HG03442 (cell line): ENCODE results near the gene SIGLEC5.

Experiments used
- ATAC-seq: cut with Tn5 transposase; IDR thresholded peaks from one replicate; pipeline ENCODE4 v1.9.1; 2021; ENCODE audit warnings: mild to moderate bottlenecking, moderate library complexity; ENCODE audit not compliant: unreplicated experiment

Gene SIGLEC5

GRCh38 chr19:51628153-51628939 is 1.9 kb downstream of the SIGLEC5 start:
- ATAC-seq, result no peak

DNA sequence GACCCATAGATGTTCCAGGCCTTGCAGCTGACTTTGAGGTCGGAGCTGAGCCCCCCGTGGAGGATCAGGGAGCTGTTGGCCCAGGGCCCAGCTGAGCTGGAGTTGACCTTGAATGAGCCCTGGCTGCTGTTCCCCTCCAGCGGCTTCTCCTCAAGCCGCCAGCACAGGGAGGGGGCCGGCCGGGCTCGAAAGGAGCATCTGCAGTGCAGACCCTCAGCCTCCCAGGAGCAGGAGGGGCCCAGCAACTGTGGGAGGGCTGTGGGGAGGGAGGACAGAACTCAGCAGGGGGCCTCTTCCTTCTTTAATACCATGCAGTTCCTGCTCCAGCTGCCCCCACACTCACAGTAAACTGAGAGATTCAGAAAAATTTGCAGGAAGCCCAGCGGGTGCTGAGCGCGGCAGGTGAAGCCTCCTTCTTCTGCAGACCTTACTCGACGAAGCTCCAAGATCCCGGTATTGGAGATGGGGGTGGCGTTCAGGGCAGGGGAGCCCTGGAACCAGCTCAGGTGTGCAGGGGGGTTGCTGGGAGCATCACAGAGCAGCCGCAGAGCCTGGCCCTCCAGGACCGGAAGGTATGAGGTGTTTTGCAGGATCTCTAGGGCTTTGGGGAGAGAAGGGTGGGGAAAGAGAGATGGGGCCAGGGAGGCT is 2.6 kb downstream of the SIGLEC5 start:
- no peak for ATAC-seq

- ATAC-seq, result no peak
Observed at GRCh38 chr19:51626675-51627074, 3.5 kb downstream of the SIGLEC5 start.

DNA sequence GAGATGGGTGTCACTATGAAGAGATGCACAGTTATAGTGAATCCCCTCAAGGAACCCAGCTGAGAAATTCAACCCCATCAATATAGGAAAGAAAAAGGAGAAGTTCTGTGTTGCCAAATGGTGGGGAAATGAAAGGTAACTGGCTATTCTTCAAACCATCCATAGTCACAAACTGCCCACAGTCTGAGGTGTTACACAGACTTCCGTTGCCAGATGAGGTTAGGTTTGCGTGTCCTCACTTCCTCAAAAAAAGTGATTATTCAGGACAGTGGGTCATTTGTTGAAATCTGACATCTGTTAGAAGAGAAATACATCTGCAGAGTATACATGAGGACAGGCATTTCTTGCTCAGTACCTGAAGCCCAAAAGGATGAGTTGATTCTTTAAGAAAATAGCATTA is 9.0 kb downstream of the SIGLEC5 start:
- no peak for ATAC-seq

DNA sequence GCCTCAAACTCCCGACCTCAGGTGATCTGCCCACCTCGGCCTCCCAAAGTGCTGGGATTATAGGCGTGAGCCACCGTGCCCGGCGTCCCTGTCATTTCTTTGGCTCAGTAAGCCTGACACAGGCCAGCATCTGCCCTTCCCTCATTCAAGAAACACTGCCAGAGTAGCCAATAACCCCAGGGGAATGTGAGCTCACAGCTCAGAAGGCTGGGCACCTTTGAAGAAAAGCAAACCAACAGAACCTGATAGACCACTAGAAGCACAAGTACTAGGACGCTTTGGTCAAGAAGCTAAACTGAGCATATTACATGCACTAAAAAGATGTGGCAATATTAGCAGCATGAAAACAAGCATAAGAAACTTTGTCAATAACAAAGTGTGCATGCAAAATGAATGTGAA is 14.2 kb downstream of the SIGLEC5 start:
- no peak for ATAC-seq

- no peak for ATAC-seq
Observed at GRCh38 chr19:51614789-51615188, 15.4 kb downstream of the SIGLEC5 start.

GRCh38 chr19:51610576-51610975 is 19.6 kb downstream of the SIGLEC5 start:
- no peak for ATAC-seq

DNA sequence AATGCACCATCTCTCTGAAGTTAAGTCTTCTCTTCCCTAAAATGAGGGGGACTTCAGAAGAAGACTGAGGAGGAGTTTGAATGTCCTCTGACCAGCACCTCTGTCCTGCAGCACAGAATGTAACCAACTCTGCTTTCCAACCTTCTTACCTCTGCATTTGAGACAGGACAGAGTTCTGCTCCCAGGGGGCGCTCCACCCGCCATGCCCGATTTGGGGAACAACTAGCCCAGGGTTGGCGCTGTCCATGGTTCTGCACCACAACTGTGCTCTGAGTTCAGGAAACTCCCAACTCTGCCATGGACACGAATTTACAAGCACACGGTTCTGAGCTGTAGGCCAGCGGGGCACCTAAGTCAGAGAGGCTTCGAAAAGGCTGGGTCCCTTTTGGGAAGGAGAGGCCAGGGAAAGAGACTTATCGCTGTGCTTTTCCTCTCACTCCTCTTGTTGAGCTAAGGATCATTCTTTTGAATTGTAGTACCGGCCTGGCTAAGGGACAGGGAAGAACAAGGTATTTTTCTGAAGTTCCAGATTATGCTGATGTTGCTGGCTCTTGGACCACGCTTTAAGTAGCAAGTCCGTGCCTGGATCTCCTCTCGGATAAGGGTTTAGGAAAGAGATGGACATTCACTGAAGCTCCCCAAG is 22.2 kb downstream of the SIGLEC5 start:
- no peak for ATAC-seq

DNA sequence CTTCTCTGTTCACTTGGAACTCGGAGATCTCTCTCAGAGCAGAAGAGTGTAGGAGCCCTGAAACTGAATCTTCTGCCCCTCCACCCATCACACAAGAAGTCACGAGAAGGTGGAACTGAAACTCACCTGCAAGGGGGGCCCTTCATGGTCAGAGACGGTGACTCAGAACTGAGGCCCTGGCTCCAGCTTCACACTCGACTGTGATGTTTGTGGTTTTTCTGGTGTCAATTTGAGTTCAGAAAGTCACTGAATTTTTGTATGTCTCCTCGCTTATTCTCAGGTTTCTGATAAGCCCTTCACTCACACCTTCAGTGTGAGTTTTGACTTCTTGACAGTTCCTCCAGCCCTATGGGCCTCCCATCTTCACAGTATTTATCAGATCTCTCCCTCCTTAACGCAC is 23.1 kb downstream of the SIGLEC5 start:
- peak; percentile 96 for ATAC-seq

GRCh38 chr19:51602189-51602854 is 27.9 kb downstream of the SIGLEC5 start:
- ATAC-seq, result no peak

DNA sequence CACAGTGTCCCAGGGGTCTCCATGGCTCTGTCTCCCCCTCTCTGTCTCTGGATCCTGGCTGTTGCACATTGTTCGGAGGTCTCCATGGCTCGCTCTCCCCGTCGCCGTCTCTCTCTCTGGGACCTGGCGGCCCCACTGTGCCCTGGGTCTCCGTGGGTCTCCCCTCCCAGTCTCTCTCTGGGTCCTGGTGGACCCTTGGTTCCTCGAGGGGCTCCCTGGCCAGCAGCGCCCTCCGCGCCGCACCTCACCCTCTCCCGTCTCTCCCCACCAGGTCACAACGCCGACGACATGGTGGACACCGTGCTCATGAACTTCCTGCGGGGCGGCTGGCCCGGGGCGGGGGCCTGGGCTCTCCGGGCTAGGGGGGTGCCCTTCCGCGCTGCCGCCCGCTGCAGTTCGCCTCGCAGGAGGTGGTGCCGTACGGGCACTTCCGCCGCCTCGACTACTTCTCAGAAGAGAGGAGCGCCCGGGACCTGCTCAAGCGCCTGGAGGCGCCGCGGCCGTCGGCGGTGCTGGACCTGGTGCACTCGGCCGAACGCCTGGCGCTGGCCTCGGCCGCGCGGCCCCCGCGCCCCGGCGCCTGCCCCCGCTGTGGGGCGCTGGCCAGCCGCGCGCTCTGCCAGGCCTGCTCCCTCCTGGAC is 29.1 kb downstream of the SIGLEC5 start:
- no peak for ATAC-seq

- no peak for ATAC-seq
Observed at GRCh38 chr19:51599084-51599483, 31.1 kb downstream of the SIGLEC5 start.

DNA sequence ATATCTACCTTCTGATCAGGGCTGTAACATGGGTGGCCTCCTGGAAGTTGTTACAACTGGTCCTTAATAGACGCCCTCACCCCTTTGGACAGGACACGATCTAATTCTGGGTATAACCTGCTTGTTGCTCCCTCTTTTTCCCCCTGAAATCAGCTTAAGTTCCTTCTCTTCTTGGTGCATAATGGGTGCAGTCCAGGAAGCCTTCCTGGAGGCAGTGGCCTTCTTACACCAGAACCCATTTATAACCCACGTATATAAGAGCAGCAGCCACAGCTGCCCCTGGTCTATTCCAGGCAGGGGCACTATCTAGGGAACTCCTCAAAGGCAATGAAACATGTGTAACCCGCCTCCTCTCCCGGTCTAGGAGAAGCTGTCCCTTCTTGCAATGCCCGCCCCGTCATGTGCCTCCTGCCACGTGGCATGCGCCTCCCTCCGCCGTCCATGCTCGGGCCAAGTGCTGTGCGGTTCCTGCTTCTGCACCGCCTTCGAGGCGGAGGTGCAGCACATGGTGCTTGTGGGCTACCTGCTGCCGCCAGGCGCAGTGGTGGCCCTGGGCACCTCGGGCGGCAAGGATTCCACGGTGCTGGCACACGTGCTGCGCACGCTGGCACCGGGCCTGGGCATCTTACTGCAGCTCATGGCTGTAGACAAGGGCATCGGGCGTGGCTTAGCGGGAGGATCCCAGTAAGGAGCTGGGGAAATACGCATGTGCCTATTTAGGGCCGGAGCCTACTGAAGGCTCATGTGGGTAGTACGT is 31.9 kb downstream of the SIGLEC5 start:
- no peak for ATAC-seq

- no peak for ATAC-seq
Observed at GRCh38 chr19:51595190-51596175, 34.7 kb downstream of the SIGLEC5 start.

GRCh38 chr19:51594774-51595109 is 35.5 kb downstream of the SIGLEC5 start:
- no peak for ATAC-seq

DNA sequence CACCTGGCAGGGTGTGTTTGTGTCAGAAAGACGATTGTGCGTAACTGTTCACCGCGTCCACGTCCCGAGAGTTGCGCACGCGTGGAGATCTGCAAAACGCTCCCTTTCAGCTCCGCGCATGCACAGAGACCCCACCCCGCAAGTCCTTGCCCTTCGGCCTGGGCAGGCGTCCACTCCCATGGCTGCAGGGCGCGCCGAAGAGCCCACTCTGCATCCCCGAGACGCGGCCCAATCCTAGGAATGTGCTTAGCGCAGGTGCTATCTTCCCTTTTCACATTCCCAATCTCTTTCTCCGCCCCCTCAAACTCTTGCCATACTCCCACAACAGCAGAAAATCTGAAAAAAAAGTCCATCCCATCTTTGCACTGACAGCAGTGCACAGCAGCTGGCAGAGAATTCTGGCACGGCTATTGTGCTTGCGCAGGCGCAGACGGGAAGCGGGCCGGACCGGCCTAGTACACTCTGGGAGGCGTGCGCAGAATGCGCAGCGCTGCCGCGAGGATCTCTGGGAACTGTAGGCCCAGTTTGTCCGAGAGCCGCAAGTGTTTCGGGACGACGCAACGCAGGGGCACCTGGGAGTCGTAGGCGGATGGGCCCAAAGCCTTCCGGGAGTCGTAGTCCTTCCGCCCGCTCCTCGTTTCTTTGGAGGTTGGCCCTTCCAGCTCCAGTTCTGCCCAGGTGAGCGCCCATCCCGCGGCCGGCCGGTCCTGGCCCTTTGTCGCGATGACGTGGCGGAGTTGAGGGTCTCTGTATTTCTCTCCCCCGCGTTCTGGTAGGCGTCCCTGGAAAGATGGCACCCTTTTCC is 36.0 kb downstream of the SIGLEC5 start:
- ATAC-seq, result peak; percentile 93

- no peak for ATAC-seq
Observed at GRCh38 chr19:51593138-51593890, 36.9 kb downstream of the SIGLEC5 start.

GRCh38 chr19:51592521-51592920 is 37.7 kb downstream of the SIGLEC5 start:
- no peak for ATAC-seq
